HG03060 (cell line): ENCODE data around the gene RNU6-1.

Experiments used
- ATAC-seq: cut with Tn5 transposase; IDR thresholded peaks from one replicate; pipeline ENCODE4 v1.9.1; 2021; ENCODE audit warnings: low read depth, moderate number of reproducible peaks; ENCODE audit not compliant: unreplicated experiment

The RNU6-1 gene

GRCh38 chr15:67839929-67840748, at the start of gene RNU6-1:
RNU6-1 (minus strand) TSS chr15:67840045.
- peak; percentile 49 for ATAC-seq

GRCh38 chr15:67887776-67888175, 47.9 kb upstream of the RNU6-1 start:
- ATAC-seq = no peak

GRCh38 chr15:67885861-67886260, 46.0 kb upstream of the RNU6-1 start:
- ATAC-seq = no peak

- no peak for ATAC-seq
Measured at GRCh38 chr15:67885175-67885523, 45.3 kb upstream of the RNU6-1 start.

GRCh38 chr15:67884514-67885174, 44.8 kb upstream of the RNU6-1 start:
- no peak for ATAC-seq

GRCh38 chr15:67884009-67884408, 44.2 kb upstream of the RNU6-1 start:
- no peak for ATAC-seq

- no peak for ATAC-seq
Measured at GRCh38 chr15:67883234-67883773, 43.5 kb upstream of the RNU6-1 start.

GRCh38 chr15:67882487-67883233, 42.8 kb upstream of the RNU6-1 start:
- no peak for ATAC-seq

- ATAC-seq = no peak
Measured at GRCh38 chr15:67880651-67881182, 40.9 kb upstream of the RNU6-1 start.

GRCh38 chr15:67879440-67880129, 39.7 kb upstream of the RNU6-1 start:
- no peak for ATAC-seq

GRCh38 chr15:67878712-67879206, 38.9 kb upstream of the RNU6-1 start:
- no peak for ATAC-seq

- no peak for ATAC-seq
Measured at GRCh38 chr15:67873777-67874176, 33.9 kb upstream of the RNU6-1 start.

GRCh38 chr15:67870868-67871408, 31.1 kb upstream of the RNU6-1 start:
- ATAC-seq = no peak

- ATAC-seq = no peak
Measured at GRCh38 chr15:67869701-67870100, 29.9 kb upstream of the RNU6-1 start.

GRCh38 chr15:67865766-67866165, 25.9 kb upstream of the RNU6-1 start:
- ATAC-seq = no peak

- ATAC-seq = no peak
Measured at GRCh38 chr15:67865331-67865730, 25.5 kb upstream of the RNU6-1 start.

- ATAC-seq = no peak
Measured at GRCh38 chr15:67863442-67863987, 23.7 kb upstream of the RNU6-1 start.

GRCh38 chr15:67862750-67863441, 23.1 kb upstream of the RNU6-1 start:
- ATAC-seq = no peak

GRCh38 chr15:67861983-67862382, 22.1 kb upstream of the RNU6-1 start:
- ATAC-seq = no peak
